ENCODE measurements around the gene STT3A.

The STT3A gene

GRCh38 chr11:125591649-125592304 lies 875 bp upstream of the STT3A start:
- DNase-seq = peak; percentile 37

- DNase-seq = peak; percentile 32
Observed at GRCh38 chr11:125593114-125593820, 615 bp downstream of the STT3A start.

- no peak for DNase-seq
Observed at GRCh38 chr11:125594958-125595357, 2.3 kb downstream of the STT3A start.

- no peak for DNase-seq
Observed at GRCh38 chr11:125600663-125601062, 8.0 kb downstream of the STT3A start.

- DNase-seq = peak; percentile 47
Observed at GRCh38 chr11:125603207-125603606, 10.6 kb downstream of the STT3A start.

GRCh38 chr11:125605417-125605816 lies 12.8 kb downstream of the STT3A start:
- DNase-seq = no peak

- DNase-seq = no peak
Observed at GRCh38 chr11:125609545-125609944, 16.9 kb downstream of the STT3A start.

- no peak for DNase-seq
Observed at GRCh38 chr11:125618383-125618782, 25.7 kb downstream of the STT3A start.

GRCh38 chr11:125621995-125622394 lies 29.3 kb downstream of the STT3A start:
- DNase-seq = peak; percentile 77

- DNase-seq = no peak
Observed at GRCh38 chr11:125623064-125623463, 30.4 kb downstream of the STT3A start.

GRCh38 chr11:125624756-125625213 lies 32.1 kb downstream of the STT3A start, which contains the start of gene CHEK1:
TSS of gene CHEK1 (plus strand) at chr11:125625163. CDS start at chr11:125626769, 1,606 bp downstream.
- DNase-seq = no peak

GRCh38 chr11:125625225-125625629 lies 32.6 kb downstream of the STT3A start:
- no peak for DNase-seq

- DNase-seq = peak; percentile 96
Observed at GRCh38 chr11:125625630-125626287, 33.1 kb downstream of the STT3A start.

GRCh38 chr11:125626288-125626950 lies 33.8 kb downstream of the STT3A start:
- DNase-seq = peak; percentile 96

GRCh38 chr11:125627236-125627910 lies 34.7 kb downstream of the STT3A start:
- no peak for DNase-seq

GRCh38 chr11:125637840-125638239 lies 45.2 kb downstream of the STT3A start:
- no peak for DNase-seq

GRCh38 chr11:125638315-125638714 lies 45.7 kb downstream of the STT3A start:
- DNase-seq = no peak

GRCh38 chr11:125645871-125646270 lies 53.2 kb downstream of the STT3A start:
- DNase-seq = no peak

- no peak for DNase-seq
Observed at GRCh38 chr11:125649465-125650166, 57.0 kb downstream of the STT3A start.

GRCh38 chr11:125662689-125663088 lies 70.0 kb downstream of the STT3A start:
- no peak for DNase-seq

GRCh38 chr11:125663910-125664309 lies 71.3 kb downstream of the STT3A start:
- no peak for DNase-seq

GRCh38 chr11:125667151-125667550 lies 74.5 kb downstream of the STT3A start:
- no peak for DNase-seq

All from HCEC 1CT (cell line).